Omental fat pad (tissue), 4 donors: ENCODE data around the gene ADAMTS6. TPM values are rescaled to one million over a fixed set of nuclear protein-coding genes. Genes with fewer than 3 reads are reported as not detected.

Experiments
- ATAC-seq: fragments of 150-250 bp; one replicate; pipeline ENCODE4 v1.9.1; 2016; ENCODE audit warnings: mild to moderate bottlenecking, moderate library complexity; ENCODE audit not compliant: low FRiP score
- DNase-seq: peaks from one replicate; pipeline ENCODE4 v3.0.0-alpha.2; 2019; ENCODE audit warnings: low spot score
- total RNA-seq, 4 donors: library from RNA; depleted of rRNA; stranded (reverse); fragments of >200 nt; gene quantifications; one replicate each; pipeline ENCODE4 v1.1.0, GENCODE V29; 2016
- TF ChIP-seq, protein P1 (sequence below), 3 donors: fragments of 450-650 bp; IDR thresholded peaks; one replicate each; pipeline ENCODE4 v1.5.1; 2016 to 2017; ENCODE audit warnings: antibody characterized with exemption in 3 of 3, mild to moderate bottlenecking in 3 of 3, moderate library complexity in 2 of 3

Gene ADAMTS6
- total RNA-seq, 4 donors from 2014 or later, result 1.8 to 8.0 (median 3.0) TPM

DNA sequence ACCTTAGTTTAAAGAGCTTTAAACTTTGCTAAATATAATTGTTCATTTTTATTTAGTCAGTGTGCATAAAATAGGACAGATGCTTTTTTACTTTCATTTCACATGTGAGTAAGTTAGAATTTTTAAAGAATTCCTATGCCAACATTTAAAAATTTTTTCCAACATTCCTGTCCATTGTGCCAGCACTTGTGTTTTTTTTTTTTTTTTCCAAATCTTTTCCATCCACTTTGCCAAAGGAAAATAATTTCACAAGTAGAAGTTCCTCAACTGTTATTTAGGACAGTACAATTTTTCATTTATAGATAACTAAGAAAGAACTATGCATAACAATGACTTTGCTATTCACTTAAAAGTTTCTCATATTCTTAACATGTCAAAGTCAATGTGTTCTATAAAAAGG, 189.5 kb downstream of the ADAMTS6 start:
- no peak for DNase-seq
- no peak for ATAC-seq
- TF ChIP-seq, protein P1, sequence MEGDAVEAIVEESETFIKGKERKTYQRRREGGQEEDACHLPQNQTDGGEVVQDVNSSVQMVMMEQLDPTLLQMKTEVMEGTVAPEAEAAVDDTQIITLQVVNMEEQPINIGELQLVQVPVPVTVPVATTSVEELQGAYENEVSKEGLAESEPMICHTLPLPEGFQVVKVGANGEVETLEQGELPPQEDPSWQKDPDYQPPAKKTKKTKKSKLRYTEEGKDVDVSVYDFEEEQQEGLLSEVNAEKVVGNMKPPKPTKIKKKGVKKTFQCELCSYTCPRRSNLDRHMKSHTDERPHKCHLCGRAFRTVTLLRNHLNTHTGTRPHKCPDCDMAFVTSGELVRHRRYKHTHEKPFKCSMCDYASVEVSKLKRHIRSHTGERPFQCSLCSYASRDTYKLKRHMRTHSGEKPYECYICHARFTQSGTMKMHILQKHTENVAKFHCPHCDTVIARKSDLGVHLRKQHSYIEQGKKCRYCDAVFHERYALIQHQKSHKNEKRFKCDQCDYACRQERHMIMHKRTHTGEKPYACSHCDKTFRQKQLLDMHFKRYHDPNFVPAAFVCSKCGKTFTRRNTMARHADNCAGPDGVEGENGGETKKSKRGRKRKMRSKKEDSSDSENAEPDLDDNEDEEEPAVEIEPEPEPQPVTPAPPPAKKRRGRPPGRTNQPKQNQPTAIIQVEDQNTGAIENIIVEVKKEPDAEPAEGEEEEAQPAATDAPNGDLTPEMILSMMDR (IDR thresholded peaks at IDR 0.05), result no peak

GRCh38 chr5:65290677-65291076, 191.0 kb downstream of the ADAMTS6 start:
- TF ChIP-seq, protein P1 (IDR thresholded peaks at IDR 0.05), result no peak
- DNase-seq (no peak), ATAC-seq (no peak)

- ATAC-seq (no peak), DNase-seq (no peak)
- TF ChIP-seq, protein P1 (IDR thresholded peaks at IDR 0.05), result no peak
Measured at GRCh38 chr5:65288657-65289056, 193.1 kb downstream of the ADAMTS6 start.

GRCh38 chr5:65279603-65280002, 202.1 kb downstream of the ADAMTS6 start:
- TF ChIP-seq, protein P1 (IDR thresholded peaks at IDR 0.05), result no peak
- DNase-seq, result no peak

GRCh38 chr5:65276178-65276890, 205.4 kb downstream of the ADAMTS6 start:
- ATAC-seq, result no peak
- TF ChIP-seq, protein P1 (IDR thresholded peaks at IDR 0.05), result no peak
- DNase-seq, result no peak

More at GRCh38 chr5:65279603-65280002, 202.1 kb downstream of the ADAMTS6 start:
- no peak for ATAC-seq

- ATAC-seq, result no peak
- TF ChIP-seq, protein P1 (IDR thresholded peaks at IDR 0.05), result no peak
Measured at GRCh38 chr5:65271906-65272305, 209.8 kb downstream of the ADAMTS6 start.

DNA sequence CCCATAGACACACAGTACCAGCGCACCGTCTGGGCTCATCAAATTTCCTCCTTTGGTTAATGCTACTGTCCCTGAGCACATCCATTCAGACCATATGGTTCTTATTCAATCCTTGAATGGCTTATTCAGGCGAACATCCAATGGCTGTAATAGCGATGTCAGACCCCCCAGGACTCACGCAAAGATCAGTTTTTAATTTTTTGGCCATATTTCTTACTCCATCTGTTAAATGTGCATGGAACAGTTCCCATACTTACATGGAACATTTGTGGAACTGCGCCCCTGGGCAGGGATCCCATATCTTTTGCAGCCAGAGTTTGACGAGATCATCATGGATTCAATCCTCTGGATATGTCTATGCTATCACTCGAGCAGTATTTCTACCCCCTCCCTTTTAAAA, 213.2 kb downstream of the ADAMTS6 start:
- no peak for DNase-seq
- ATAC-seq, result no peak
- TF ChIP-seq, protein P1 (IDR thresholded peaks at IDR 0.05), result no peak

More at GRCh38 chr5:65271906-65272305, 209.8 kb downstream of the ADAMTS6 start:
- no peak for DNase-seq
